HG03103 (cell line): ENCODE results near the gene PLA2G4D.

Experiments used
- ATAC-seq: cut with Tn5 transposase; IDR thresholded peaks from one replicate; pipeline ENCODE4 v1.9.1; 2021; ENCODE audit warnings: low read depth; ENCODE audit not compliant: unreplicated experiment

PLA2G4D gene

GRCh38 chr15:42033214-42033873, 61.0 kb downstream of the PLA2G4D start:
- no peak for ATAC-seq

- no peak for ATAC-seq
Measured at GRCh38 chr15:42032376-42033213, 61.8 kb downstream of the PLA2G4D start.

- no peak for ATAC-seq
Measured at GRCh38 chr15:42031198-42031915, 63.0 kb downstream of the PLA2G4D start.

GRCh38 chr15:42027521-42027920, 66.8 kb downstream of the PLA2G4D start:
- ATAC-seq = no peak

- no peak for ATAC-seq
Measured at GRCh38 chr15:42024303-42024702, 70.1 kb downstream of the PLA2G4D start.

GRCh38 chr15:42021593-42021992, 72.8 kb downstream of the PLA2G4D start:
- ATAC-seq = no peak

- ATAC-seq = no peak
Measured at GRCh38 chr15:42020713-42021273, 73.6 kb downstream of the PLA2G4D start, which contains the start of gene PLA2G4E. PLA2G4E (minus strand) TSS chr15:42021042; CDS start chr15:42021030, 12 bp downstream.

- no peak for ATAC-seq
Measured at GRCh38 chr15:42018306-42019224, 75.8 kb downstream of the PLA2G4D start.
